GM10248 (cell line): ENCODE measurements around the gene TEX264.

Experiments used
- CTCF ChIA-PET: fragments of 300-600 bp; sonication (Branson Sonifier 250); formaldehyde crosslinking; extraction: SDS; loops from one replicate; lab custom pipeline; 2021; ENCODE audit warnings: antibody characterized with exemption; lab: Yijun Ruan, JAX
- POLR2A ChIA-PET: fragments of 350-650 bp; sonication (Branson Sonifier 250); formaldehyde crosslinking; extraction: SDS; loops from one replicate; lab custom pipeline; 2020; ENCODE audit warnings: antibody characterized with exemption; lab: Yijun Ruan, JAX
- DNase-seq: peaks from one replicate; pipeline ENCODE4 v3.0.0; 2012; ENCODE audit errors: extremely low spot score
- CTCF ChIP-seq: IDR thresholded peaks from 2 replicates; pipeline ENCODE4 v1.5.1; 2012; ENCODE audit warnings: mild to moderate bottlenecking, low read depth; ENCODE audit errors: extremely low read depth, missing control alignments, control extremely low read depth

The TEX264 gene

GRCh38 chr3:51673181-51673801 is 2.2 kb downstream of the TEX264 start:
- ChIA-PET CTCF (interaction anchor here (1.0 to 29.3 kb wide), 11 partner anchors 8 to 1059 kb away, joined by 3 to 477 read pairs (median 4); partner anchors contain the start of genes DCAF1 and RBM15B), POLR2A (no interaction called here)
- no peak for DNase-seq
- TF ChIP-seq CTCF: no peak

- CTCF ChIA-PET: interaction anchor here (1.1 to 29.3 kb wide), 9 partner anchors 8 to 1059 kb away, joined by 3 to 477 read pairs (median 4); partner anchors contain the start of genes DCAF1 and RBM15B
- POLR2A ChIA-PET: interaction anchor here (1.1 to 1.6 kb wide), 2 partner anchors 174 to 274 kb away, joined by 5 to 9 read pairs; partner anchors contain the start of gene DCAF1
- no peak for TF ChIP-seq CTCF
- no peak for DNase-seq
These were observed 3.0 kb downstream of the TEX264 start for GRCh38 chr3:51673802-51674654.

DNA sequence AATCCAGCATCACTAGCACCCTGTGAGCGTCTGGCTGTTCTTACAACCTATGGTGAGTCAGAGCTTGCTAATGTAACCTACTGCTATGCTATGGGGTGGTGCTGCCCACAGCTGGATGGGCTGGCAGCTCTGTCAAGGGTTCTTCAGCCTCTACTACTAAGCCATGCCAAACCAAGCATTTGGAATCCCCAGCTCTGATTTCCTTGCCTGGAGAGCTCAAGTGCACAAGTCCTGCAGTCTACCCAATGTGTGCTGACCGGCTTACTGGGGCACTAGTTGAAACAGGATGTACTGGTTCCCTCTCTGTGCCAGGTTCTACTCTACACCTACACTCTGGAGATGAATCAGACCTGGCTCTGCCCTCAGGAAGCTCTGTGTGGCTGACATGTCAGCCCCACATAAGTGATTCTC is 4.2 kb downstream of the TEX264 start:
- TF ChIP-seq CTCF: no peak
- ChIA-PET CTCF (interaction anchor here (0.7 to 29.3 kb wide), 4 partner anchors 38 to 1059 kb away, joined by 3 to 477 read pairs (median 4); partner anchors contain the start of gene DCAF1), POLR2A (interaction anchor here (1.1 to 1.6 kb wide), 2 partner anchors 175 to 275 kb away, joined by 5 to 9 read pairs; partner anchors contain the start of gene DCAF1)
- no peak for DNase-seq

DNA sequence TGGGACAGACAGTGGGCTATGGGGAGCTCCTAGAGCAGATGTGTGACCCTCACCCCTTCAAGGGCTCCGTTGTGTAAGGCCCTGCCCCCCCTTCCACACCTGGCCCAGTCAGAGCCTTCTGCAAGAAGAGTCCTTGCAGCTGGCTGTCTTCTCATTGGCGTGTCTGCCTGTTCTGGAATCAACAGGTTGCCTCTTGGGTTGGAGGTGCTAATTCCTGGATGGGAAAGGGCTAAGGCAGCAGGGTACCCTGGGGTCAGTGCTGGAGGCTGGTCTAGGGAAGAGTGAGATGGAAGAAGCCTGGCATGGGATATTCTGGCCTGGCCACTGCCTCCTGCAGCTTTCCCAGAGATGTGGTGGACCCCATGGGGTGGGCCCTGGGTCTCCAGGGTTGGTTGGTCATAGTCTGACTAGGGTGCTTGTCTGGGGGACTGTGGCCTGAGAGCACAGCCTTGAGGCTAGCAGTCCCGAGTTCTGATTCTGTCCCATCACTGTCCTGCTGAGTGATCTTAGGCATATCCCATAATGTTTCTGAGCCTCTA is 5.1 kb downstream of the TEX264 start:
- ChIA-PET POLR2A (no interaction called here), CTCF (interaction anchor here (29.3 kb wide), 1 partner anchor 175 kb away, joined by 477 read pairs; the partner anchor contains the start of gene DCAF1)
- no peak for DNase-seq
- no peak for TF ChIP-seq CTCF

GRCh38 chr3:51677358-51677757 is 6.3 kb downstream of the TEX264 start:
- no peak for TF ChIP-seq CTCF
- POLR2A ChIA-PET: no interaction called here
- CTCF ChIA-PET: interaction anchor here (1.1 to 29.3 kb wide), 3 partner anchors 14 to 176 kb away, joined by 3 to 477 read pairs (median 159); partner anchors contain the start of gene DCAF1
- DNase-seq: no peak

DNA sequence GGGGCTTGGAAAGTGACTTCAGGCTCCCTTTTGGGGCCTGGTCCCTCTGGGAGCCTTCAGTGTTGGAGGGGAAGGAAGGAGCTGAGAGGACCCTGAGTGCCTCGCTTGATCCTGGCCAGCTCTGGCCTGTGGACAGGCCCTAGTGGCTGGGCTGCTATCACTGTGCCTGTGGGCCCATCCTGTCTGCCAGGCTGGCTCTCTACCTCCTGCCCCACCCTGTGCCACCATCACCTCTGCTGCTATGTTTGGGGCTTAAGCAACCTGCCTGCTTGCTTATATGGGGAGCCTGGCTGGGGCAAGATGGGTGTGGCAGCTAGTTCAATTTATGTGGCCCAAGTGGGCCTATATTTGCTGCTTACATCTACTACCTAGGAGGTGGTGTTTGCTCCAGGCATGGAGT is 7.1 kb downstream of the TEX264 start:
- TF ChIP-seq CTCF: no peak
- no peak for DNase-seq
- ChIA-PET CTCF (interaction anchor here (1.1 to 29.3 kb wide), 3 partner anchors 15 to 177 kb away, joined by 3 to 477 read pairs (median 159); partner anchors contain the start of gene DCAF1), POLR2A (no interaction called here)
